GM19238 (cell line): ENCODE results near the gene FAH.

Experiments
- DNase-seq: peaks from one replicate; pipeline ENCODE4 v3.0.0; 2011; ENCODE audit warnings: low spot score; ENCODE audit not compliant: insufficient read length

Gene FAH

GRCh38 chr15:80199366-80199765 is 46.6 kb downstream of the FAH start:
- DNase-seq: no peak

- DNase-seq: no peak
Measured at GRCh38 chr15:80199869-80200268, 47.1 kb downstream of the FAH start.

GRCh38 chr15:80201256-80202015 is 48.6 kb downstream of the FAH start:
- no peak for DNase-seq

GRCh38 chr15:80202016-80202315 is 49.2 kb downstream of the FAH start:
- no peak for DNase-seq

GRCh38 chr15:80202641-80203360 is 50.0 kb downstream of the FAH start:
- no peak for DNase-seq

GRCh38 chr15:80203361-80203885 is 50.6 kb downstream of the FAH start:
- no peak for DNase-seq

GRCh38 chr15:80204231-80204630 is 51.4 kb downstream of the FAH start:
- no peak for DNase-seq

- DNase-seq: no peak
Measured at GRCh38 chr15:80207887-80208286, 55.1 kb downstream of the FAH start.

GRCh38 chr15:80208758-80209734 is 56.2 kb downstream of the FAH start:
- no peak for DNase-seq

- no peak for DNase-seq
Measured at GRCh38 chr15:80210611-80211573, 58.1 kb downstream of the FAH start.

- no peak for DNase-seq
Measured at GRCh38 chr15:80211976-80212375, 59.2 kb downstream of the FAH start.

GRCh38 chr15:80214910-80215309 is 62.1 kb downstream of the FAH start:
- DNase-seq: no peak

- no peak for DNase-seq
Measured at GRCh38 chr15:80216141-80216540, 63.3 kb downstream of the FAH start.

GRCh38 chr15:80216911-80217310 is 64.1 kb downstream of the FAH start:
- no peak for DNase-seq

GRCh38 chr15:80217327-80217900 is 64.6 kb downstream of the FAH start:
- DNase-seq: no peak

- no peak for DNase-seq
Measured at GRCh38 chr15:80219955-80220354, 67.2 kb downstream of the FAH start.

- no peak for DNase-seq
Measured at GRCh38 chr15:80228959-80229610, 76.3 kb downstream of the FAH start.

- DNase-seq: no peak
Measured at GRCh38 chr15:80231371-80231770, 78.6 kb downstream of the FAH start.

- DNase-seq: no peak
Measured at GRCh38 chr15:80233581-80233980, 80.8 kb downstream of the FAH start.

GRCh38 chr15:80234883-80235282 is 82.1 kb downstream of the FAH start:
- peak; percentile 13 for DNase-seq
